SHP77 treated with DMSO at 0.1 percent for 48 hours (cell line): ENCODE measurements around the gene HOGA1.

Experiments used
- DNase-seq: peaks from one replicate; lab custom pipeline; 2025; lab: John Stamatoyannopoulos, UW

Gene HOGA1

DNA sequence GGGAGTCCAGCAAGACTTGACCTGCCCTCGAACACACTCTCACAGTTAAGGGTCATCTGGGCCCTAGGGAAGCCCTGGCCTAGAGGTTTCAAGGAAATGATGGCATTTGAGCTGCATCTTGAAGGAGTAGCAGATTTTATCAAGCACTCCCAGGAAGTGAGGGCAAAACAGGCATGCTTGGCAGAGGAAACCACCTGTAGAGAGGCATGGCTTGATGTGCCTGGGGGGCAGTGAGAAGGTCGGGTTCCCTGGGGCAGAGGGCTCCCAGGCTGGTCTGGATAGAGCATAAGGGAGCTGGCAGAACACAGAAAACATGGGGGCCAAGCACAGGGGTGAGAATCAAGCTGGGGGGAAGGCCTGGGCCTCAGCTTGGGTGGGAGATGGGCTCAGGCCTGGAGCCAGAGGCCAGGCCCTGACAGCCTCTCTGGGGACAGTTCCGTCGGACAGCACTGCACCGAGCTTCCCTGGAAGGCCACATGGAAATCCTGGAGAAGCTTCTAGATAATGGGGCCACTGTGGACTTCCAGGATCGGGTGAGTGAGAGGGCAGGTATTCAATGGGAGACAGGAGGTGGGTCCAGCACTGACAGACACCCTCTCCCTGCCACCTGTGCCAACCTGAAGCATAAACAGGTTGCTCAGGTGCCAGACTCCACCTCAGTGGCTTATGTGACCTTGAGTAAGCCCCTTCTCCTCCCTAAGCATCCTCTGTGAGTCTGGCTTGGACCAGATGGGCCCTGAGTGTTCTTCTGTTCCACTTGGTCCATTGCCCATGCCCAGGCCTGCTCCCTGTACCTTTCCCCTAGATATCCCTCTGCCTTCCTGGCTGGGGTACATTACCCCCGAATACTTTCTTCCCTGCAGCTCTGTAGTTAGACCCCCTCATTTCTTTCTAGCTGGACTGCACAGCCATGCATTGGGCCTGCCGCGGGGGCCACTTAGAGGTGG is 3.5 kb upstream of the HOGA1 start:
- no peak for DNase-seq

DNA sequence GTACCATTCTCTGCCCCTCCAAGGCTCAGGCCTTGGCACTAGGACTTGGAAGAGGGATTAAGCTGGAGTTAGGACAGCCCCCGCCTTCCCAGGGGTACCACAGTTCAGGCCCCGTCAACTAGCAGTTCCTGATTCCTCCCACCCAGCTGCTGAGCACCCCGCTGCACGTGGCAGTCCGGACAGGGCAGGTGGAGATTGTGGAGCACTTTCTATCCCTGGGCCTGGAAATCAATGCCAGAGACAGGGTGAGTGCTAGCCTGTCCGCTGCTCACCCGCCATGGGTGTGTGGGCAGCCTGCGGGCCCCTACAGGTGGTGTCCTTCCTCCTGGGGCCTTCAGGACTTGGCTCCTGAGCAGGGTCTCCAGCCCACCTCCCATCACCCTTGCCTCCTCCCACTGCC is 2.0 kb upstream of the HOGA1 start:
- DNase-seq, result no peak

DNA sequence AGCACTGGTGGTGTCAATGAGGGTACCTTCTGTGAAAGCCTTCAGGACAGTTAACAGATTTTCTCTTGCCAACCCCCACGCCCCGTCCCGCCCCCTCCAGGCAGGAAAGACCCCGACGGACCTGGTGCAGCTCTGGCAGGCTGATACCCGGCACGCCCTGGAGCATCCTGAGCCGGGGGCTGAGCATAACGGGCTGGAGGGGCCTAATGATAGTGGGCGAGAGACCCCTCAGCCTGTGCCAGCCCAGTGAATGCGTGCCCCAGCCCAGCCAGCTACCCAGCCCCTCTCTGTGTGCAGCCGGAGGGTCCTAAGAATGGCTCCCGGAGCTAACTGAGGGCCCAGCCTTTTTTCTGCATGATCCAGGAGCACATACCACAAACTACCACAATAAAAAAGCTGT is 713 bp upstream of the HOGA1 start:
- DNase-seq, result no peak

DNA sequence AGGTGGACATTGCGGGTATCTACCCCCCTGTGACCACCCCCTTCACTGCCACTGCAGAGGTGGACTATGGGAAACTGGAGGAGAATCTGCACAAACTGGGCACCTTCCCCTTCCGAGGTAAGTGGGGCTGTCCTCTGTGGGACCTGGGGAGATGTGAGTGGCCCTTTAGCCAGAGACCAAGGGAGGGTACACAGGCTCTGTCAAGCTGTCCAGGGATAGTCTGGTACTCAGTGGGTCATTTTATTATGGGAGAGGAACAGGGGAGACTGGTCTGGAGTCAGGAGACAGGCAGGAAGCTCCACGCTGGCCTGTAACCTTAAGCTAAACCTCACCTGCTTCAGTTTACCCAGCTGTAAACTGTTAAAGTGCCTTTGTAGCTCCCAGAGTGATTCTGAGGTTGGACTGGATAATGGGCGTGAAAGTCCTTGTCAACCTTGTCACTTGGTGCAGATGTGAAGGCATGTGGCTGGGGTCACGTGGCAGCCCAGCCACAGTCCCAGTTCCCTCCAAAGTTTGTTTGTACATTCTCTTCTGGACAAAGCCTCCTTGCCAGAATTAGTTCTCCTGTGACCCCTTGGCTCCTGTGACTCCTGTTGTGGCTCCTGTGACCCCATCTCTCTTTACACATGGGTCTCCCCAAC is 729 bp downstream of the HOGA1 start:
- DNase-seq, result no peak

DNA sequence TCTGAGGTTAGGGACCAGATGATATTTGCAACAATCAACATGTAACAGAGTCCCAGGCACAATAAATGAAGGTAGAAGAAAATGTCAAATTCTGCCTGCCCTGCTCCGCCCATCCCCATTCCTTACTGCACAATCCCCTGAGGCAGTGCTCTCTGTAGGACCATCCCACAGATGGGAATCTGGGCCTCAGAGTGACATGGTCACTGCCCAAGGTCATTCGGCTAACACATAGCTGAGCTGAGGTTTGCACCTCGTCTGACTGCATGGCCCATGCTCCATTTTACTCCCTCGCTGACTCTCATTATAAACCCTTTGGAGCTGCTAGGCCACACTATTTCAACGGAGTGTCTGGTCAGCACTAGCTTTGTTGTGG is 1.2 kb downstream of the HOGA1 start:
- DNase-seq, result no peak

DNA sequence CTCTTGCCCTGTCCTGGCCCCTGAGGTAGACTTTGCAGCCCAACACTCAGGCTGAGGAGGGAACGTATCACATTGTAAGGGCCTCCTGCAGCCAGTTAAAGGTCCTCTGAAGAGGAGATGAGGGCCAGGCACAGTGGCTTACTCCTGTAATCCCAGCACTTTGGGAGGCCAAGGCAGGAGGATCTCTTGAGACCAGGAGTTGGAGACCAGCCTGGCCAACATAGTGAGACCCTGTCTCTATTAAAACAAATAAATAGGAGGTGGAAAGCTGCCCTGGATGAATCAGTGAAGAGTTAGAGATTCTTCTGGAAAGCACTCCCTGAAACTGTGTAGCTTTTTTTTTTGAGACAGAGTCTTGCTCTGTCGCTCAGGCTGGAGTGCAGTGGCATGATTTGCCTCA is 3.0 kb downstream of the HOGA1 start:
- DNase-seq, result no peak

DNA sequence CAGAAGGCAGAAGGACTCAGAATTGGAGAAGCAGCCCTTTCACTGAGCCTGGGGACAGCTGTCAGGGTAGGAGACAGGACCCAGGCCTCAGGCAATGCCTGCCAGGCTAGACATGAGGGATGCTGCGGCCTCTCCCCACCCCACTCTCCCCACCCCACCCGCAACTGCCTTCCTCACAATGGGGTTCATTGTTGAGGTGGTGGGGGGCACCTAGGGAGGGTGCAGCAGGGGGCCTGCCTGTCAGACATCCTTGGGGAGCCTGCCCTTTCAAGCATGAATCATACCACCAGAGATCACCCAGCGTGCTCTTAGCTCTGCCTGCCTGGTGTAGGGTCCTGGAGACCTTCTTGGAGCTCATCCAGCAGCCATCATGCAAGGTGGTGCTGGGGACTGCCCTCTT is 5.3 kb downstream of the HOGA1 start, which contains the start of gene C10orf62:
Gene C10orf62 (plus strand): TSS at position 243 of the 400 bp plus-strand sequence. CDS start 177 bp downstream, outside the sequence.
- no peak for DNase-seq

DNA sequence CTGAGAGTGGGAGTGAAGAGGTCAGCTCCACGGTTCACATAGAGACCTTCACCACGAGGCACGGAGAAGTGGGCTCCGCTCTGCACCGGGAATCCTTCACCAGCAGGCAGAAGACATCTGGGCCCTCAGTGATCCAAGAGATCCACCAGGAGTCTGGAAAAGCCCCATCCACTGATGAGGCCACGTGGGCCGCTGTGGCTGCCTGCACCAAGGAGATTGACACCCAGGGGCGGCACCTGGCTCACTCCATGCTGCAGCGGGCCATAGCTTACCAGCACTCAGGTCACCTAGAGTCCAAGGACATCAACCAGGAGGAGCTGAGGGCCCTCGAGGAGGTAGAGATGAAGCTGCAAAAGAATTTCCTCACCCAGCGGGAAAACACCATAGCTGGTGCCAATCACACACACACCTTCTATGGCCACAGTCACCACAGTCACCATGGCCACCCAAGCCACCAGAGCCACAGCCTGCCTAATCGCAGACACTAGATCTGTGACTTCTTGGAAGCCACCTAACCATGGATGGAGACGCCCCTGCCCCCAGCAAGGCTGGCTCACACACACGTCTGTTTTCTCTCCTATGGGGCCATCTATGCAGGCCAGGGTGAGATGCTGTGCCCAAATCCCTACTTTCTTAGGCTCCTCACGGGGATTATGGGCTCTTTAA is 6.0 kb downstream of the HOGA1 start:
- no peak for DNase-seq

DNA sequence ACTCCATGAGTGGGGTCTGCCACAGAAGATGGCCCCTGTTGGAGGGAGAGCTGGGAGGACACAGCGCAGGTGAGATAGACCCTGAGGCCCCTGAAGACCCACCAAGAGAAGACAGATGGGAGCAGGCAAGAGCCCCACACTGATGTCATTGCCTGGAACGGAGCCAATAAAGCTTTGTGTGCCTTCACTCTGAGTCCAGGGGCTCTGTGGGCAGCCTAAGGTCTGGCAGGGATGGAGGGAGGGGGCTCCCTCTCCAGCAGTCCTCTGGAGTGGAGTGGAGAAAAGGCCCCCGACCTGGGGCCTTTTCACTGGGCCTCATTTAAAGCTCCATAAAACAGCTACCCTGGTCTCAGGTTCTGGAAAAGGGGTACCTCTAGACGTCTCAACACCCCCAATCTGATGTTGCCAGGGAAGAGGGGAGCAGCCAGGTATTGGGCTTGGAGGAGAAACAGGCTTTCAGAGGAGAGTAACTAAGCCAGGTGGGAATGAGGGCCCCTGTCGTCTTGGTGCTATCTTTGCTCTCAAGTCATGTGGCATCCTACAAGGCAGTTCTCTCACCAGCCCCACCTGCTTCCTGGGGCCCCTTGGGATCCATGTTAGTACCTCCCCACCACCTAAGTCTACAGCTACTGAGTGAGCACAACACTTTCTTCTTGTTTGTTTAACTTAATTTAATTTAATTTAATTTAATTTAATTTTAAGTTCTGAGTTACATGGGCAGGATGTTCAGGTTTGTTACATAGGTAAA is 6.7 kb downstream of the HOGA1 start:
- no peak for DNase-seq

DNA sequence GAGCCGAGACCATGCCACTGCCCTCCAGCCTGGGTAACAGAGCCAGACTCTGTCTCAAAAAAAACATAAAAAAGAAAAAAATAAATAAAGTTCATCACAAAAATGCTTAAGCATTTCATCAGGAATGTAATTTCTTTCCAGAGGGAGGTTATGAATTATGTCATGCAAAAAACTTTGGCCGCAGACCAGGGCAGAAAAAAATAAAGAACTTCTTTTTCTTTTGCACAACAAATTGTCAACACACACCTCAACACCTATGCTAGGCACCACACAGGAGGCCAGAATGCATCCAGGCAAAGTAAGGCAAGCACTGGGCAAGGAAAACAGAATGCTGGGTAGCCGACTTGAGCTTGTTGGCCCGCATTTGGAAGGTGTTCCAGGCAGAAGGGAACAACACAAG is 9.2 kb downstream of the HOGA1 start:
- no peak for DNase-seq

DNA sequence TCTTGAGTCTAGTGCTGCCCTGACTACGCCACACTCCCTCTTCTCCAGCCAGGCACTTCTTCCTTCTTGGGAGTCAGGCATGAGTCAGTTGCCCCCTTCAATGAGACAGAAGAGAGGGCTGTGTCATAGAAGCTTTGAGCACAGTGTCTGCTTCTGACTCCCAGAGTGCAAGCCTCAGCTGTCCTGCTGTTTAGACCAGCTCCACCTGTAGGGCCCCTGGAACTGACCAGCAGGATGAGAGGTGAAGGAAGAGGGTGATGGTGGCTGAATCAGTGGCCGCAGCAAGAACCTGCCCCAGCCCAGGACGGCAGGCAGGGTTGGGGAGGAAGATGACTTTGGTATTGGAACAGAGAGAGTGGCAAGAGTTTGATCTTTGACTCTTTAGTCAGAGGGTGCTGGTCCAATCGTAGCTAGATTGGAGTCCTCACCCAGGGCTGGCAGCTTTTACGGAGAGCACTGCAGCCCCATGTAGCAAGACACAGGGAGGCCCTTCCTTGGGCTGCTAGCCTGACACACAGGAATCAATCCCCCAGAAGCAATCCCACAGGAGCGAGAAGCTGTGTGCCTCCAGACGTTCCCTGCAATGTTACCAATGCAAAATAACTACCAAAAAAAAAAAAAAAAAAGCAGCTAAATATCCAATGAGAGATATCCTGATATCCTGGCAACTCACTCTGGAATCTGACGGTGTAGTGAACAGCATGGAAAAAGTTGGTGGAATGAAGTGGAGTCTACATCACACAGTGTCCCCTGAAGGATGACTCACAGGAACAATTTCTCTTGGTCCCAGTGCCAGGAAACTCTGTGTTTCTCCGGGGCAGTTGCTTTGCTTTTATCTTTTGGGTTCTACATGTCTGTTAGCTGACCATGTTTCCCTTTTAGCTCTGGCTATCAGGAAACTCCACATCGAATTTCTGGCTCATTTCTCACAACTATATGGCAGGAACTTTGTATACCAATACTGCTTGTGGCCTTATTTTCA is 12.2 kb downstream of the HOGA1 start:
- no peak for DNase-seq

DNA sequence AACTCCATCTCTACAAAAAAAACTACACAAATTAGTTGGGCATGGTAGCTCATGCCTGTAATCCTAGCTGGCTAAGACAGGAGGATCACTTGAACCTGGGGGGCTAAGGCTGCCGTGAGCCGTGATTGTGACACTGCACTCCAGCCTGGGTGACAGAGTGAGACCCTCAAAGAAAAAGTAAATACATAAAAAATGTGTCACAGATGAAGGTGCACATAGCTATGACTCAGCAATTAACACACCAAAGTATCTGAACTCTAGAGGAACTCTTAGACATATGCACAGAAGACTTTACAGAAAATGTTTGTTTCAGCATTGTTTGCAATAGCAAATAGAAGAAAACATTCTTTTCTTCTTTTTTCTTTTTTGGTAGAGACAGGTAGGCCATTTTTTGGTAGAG is 13.6 kb downstream of the HOGA1 start:
- no peak for DNase-seq

DNA sequence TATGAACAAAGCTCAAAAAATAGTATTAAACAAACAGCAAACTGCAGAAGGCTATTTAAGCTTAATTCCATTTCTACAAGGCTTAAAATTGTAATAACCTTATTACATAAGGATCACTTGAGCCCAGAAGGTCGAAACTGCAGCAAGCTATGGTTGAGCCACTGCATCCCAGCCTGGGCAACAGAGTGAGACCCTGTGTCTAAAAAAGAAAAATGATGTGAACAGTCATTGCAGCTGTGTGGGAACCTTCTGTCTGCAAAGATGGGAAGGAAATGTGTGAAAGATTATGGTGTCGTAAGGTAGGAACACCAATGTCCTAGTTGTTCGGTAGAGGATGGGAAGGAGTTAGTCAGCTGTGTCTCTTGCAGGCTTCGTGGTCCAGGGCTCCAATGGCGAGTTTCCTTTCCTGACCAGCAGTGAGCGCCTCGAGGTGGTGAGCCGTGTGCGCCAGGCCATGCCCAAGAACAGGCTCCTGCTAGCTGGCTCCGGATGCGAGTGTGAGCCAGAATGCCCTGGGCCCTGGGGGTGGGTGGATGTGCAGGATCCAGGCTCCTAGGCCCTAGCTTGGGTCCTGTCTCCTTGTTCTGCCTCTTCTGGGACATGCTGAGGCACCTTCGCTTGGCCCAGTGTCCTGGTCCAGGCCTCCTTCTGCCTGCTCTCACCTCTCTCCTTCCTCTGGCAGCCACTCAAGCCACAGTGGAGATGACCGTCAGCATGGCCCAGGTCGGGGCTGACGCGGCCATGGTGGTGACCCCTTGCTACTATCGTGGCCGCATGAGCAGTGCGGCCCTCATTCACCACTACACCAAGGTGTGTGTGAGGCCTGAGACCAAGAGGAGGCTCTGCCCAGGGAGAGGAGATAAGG is 14.4 kb downstream of the HOGA1 start:
- no peak for DNase-seq

DNA sequence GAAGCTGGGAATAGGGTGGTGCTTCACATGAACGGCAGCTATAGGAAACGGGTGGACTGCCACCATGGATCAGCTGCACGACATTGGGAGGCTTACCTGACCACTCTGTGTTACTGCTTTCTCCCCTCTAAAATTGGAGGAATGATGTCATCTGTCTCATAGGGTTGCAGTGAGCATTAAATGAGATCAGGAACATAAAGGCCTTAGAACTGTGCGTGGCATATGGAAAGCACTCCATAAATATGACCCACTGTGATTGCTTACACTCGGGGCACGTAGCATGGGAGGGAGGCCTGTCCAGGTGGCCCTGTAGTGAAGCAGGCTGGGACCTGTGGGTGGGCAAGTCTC is 15.1 kb downstream of the HOGA1 start:
- DNase-seq, result no peak

DNA sequence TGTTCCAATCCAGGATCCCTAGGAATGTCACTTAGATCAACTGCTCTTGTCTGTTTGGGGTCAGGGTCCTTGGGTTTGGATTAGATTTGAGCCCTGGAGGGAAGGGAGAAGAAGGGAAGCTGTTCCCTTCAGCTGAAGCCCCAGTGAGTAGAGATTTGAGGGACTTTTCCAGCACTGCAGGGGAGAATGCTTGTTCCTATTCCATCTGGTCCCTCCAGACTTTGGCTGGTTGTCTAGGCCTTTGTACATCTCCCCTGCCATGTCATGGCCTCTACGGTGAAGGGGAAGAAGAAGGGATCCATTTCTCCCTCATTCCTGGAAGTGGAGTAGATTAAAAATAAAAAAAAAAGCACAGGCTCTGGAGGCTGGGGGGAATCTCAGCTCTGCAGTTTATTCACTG is 16.4 kb downstream of the HOGA1 start:
- DNase-seq, result no peak

DNA sequence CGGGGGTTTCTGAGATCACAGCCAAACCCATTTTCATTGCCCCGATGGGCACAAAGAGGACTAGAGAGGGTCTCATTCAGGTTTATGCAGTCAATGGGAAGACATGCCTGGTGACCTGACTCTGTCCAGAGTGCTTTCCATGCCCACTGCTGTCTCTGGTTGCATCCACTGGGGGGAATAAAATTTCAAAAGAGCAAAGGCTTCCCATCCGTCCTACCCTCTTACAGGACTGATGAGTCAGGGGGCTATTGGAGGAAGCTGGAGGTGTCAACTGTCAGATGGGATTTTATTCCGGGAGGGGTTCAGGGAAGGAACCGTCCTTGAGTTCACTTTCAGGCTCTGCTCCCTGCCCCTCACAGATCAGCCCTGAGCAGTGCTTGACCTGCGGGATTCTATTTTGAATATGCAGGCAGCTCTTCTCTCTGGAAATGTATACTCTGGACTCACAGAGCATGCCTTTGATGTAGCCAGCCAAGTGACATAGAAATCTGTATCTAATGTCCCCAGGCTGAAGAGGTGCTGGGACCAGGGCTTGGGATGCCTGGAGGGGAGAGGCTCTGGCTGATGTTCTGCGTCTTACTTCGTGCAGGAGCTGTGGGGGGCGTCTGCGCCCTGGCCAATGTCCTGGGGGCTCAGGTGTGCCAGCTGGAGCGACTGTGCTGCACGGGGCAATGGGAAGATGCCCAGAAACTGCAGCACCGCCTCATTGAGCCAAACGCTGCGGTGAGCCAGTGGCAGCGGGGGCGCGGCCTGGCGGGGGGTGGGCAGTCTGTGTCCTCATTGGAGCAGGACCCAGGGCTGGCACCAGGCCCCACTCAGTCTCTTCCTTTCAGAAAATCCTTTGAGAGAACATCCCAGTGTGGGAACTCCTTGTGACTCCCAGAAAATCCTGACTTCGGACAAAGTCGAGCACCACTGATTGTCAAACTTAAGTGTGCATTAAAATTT is 17.4 kb downstream of the HOGA1 start:
- DNase-seq, result no peak

DNA sequence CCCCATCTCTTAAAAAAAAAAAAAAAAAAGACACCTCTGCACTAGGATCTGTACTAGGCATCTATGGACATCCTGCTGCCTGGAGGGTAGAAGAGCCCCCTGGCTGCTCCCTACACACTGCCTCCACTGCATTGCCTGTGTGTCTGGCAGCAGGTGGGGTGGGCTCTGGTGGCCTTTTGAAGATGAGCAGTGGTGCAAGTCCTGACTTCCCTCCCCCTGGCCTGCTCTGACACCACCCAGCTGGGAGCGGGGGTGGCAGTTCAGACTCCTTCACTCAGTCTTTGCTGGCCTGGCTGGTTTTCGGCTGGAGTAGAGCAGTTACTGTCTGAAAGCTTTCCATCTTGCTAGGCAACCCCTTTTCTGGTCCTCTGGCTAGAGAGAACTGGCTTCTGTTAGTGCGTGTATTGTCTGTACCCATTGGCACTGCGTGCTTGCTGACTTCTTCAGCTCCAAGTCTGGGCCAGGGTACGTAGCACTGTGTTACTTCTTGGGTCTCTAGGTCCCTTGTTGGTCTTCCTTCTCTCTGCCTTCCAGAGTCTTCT is 23.0 kb downstream of the HOGA1 start:
- no peak for DNase-seq

DNA sequence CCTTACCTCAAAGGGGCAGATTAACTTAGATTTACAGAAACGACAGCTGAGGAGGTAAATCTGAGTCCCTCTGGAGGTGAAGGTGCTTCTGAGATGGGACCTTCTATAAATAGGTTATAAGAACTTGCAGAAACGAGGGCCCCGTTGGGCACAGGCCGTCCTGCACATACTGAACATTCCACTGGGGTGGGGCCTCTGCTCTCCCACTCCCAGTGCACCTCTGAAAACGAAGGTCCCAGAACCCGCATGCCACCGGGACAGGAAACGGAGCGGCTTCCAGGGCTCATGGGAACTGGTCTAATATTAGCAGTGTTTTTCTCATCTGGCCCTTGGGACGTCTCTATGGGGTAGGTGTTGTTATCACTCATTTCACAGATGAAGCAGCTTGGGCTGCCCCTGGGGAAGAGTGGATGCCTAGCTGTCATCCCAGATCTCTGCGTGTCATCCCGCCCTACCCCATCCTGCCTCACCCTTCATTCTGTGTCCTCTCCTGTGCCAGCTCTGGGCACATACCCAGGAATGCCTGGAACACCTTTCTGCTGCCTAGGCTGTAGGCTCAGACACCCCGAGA is 24.9 kb downstream of the HOGA1 start:
- no peak for DNase-seq
